ENCODE results near the gene TMEM178A.

The TMEM178A gene

DNA sequence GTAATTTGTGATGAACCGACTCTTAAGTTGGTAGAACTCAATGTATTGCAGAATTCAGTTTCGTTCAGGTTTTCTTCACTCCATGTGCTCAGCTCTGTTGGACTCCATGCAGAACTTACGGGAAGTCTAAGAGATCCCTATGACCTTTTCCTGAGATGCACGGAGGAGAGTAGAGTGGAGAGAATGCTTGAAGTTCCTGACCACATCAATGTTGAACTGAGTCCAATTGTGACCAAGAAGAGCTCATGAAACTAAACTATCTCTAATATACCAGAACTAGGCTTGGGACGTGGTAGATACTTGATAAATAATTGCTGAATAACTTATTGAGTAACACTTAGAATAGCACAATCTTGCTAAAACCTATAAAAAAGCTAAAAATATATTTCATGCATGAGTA, 47.2 kb downstream of the TMEM178A start:
- Histone ChIP-seq H3K9me3 (ENCODE audit: insufficient read depth, low read depth, low read length) (no peaks in the 10 kb centered on the region), H3K27ac (ENCODE audit: low read depth, low read length) (no peak overlapping the region), H3K4me3 (ENCODE audit: low read depth, low read length) (no peak overlapping the region), H4K12ac (ENCODE audit: low read depth, low read length) (no peak overlapping the region), H3K79me1 (ENCODE audit: low read length) (no peaks in the 10 kb centered on the region), H2AFZ (ENCODE audit: insufficient read depth, low read length, poor library complexity) (no peak overlapping the region), H2AK5ac (ENCODE audit: low read length) (no peak overlapping the region), H3K27me3 (ENCODE audit: insufficient read depth, low read length) (no peaks in the 10 kb centered on the region), H2BK12ac (ENCODE audit: low read length) (no peak overlapping the region), H3K9ac (ENCODE audit: low read length) (no peak overlapping the region), H3K23ac (ENCODE audit: low read length) (no peak overlapping the region), H3K36me3 (ENCODE audit: control insufficient read depth in 1 of 2, insufficient read depth in 2 of 2, low read length in 2 of 2) (no peaks in the 10 kb centered on the region), H3K79me2 (ENCODE audit: control insufficient read depth, insufficient read depth, low read length, poor library complexity) (no peaks in the 10 kb centered on the region), H3K4me2 (ENCODE audit: low read length) (no peak overlapping the region), H3K4ac (ENCODE audit: low read depth, low read length) (no peak overlapping the region), H4K91ac (ENCODE audit: low read depth, low read length) (no peak overlapping the region), H3K18ac (ENCODE audit: low read length) (no peak overlapping the region), H3K4me1 (ENCODE audit: control insufficient read depth in 1 of 2, insufficient read depth in 2 of 2, low read length in 2 of 2) (peaks cover 0 to 3% of the 10 kb centered on the region in 2 experiments), H3K14ac (ENCODE audit: low read length) (no peak overlapping the region), H4K8ac (ENCODE audit: low read depth, low read length) (no peak overlapping the region), H2BK5ac (ENCODE audit: low read depth, low read length, poor library complexity) (no peak overlapping the region), H2BK120ac (ENCODE audit: insufficient read depth, low read length, poor library complexity) (no peak overlapping the region)
- no CpG with 5 or more reads among the region's 5 CpGs for WGBS (ENCODE audit: extremely low coverage, insufficient coverage, insufficient read length)
- no peak for DNase-seq

DNA sequence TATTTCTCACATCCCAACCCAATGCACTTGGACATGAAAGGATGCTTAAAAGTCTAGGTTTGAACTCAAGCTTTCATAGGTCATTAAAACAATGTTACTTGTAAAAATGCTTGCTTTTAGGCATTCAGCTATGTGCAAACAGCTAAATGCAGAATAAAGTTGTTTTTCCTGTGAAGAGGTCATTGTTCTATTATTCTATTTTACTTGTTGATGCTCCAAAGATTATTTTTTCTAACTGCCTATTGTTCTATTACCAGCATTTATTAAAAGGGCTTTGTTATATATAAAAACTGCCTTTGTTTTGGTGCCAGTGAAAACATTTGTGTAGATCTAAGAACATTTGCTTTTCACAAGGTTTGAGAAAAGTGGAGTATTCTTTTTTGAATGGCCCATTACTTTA, 49.4 kb downstream of the TMEM178A start:
- Histone ChIP-seq H3K9ac (ENCODE audit: low read length) (no peak overlapping the region), H3K4me2 (ENCODE audit: low read length) (no peak overlapping the region)

DNA sequence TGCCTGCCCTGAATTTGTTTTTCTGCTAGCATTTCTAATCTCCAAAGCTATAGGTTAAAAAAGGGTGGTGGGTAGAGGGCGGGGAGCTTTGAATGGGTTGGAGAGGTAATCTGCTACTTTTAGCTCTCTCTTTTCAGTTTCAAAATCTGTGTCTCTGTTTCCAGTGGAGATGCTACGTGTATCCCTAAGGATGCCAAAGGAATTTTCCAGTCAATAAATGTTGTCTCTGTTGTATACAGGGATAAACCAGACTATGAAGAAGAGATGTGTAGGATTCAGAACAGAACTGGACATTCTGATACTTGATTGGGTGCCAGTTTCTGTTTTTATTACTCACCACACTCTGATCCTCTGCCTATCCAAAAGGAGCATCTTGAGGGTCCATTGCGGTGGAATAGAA, 50.1 kb downstream of the TMEM178A start:
- no peak overlapping the region for H4K8ac ChIP-seq (ENCODE audit: low read depth, low read length)
- H3K79me2 ChIP-seq (ENCODE audit: control insufficient read depth, insufficient read depth, low read length, poor library complexity): no peaks in the 10 kb centered on the region
- no peak overlapping the region for H3K18ac ChIP-seq (ENCODE audit: low read length)
- no peak overlapping the region for H2AFZ ChIP-seq (ENCODE audit: insufficient read depth, low read length, poor library complexity)
- no peaks in the 10 kb centered on the region for H3K79me1 ChIP-seq (ENCODE audit: low read length)
- peaks cover 0 to 2% of the 10 kb centered on the region in 2 experiments for H3K4me1 ChIP-seq (ENCODE audit: control insufficient read depth in 1 of 2, insufficient read depth in 2 of 2, low read length in 2 of 2)
- H3K27me3 ChIP-seq (ENCODE audit: insufficient read depth, low read length): no peaks in the 10 kb centered on the region
- DNase-seq: no peak
- no peak overlapping the region for H2BK120ac ChIP-seq (ENCODE audit: insufficient read depth, low read length, poor library complexity)
- H3K14ac ChIP-seq (ENCODE audit: low read length): no peak overlapping the region
- no peak overlapping the region for H4K91ac ChIP-seq (ENCODE audit: low read depth, low read length)
- no peaks in the 10 kb centered on the region for H3K9me3 ChIP-seq (ENCODE audit: insufficient read depth, low read depth, low read length)
- H3K36me3 ChIP-seq (ENCODE audit: control insufficient read depth in 1 of 2, insufficient read depth in 2 of 2, low read length in 2 of 2): no peaks in the 10 kb centered on the region
- H3K4me2 ChIP-seq (ENCODE audit: low read length): no peak overlapping the region
- WGBS (ENCODE audit: extremely low coverage, insufficient coverage, insufficient read length): no CpG with 5 or more reads among the region's 3 CpGs
- no peak overlapping the region for H3K4ac ChIP-seq (ENCODE audit: low read depth, low read length)
- H2BK5ac ChIP-seq (ENCODE audit: low read depth, low read length, poor library complexity): no peak overlapping the region
- no peak overlapping the region for H3K27ac ChIP-seq (ENCODE audit: low read depth, low read length)
- no peak overlapping the region for H3K23ac ChIP-seq (ENCODE audit: low read length)
- H3K9ac ChIP-seq (ENCODE audit: low read length): no peak overlapping the region
- H4K12ac ChIP-seq (ENCODE audit: low read depth, low read length): no peak overlapping the region
- no peak overlapping the region for H3K4me3 ChIP-seq (ENCODE audit: low read depth, low read length)
- no peak overlapping the region for H2AK5ac ChIP-seq (ENCODE audit: low read length)
- no peak overlapping the region for H2BK12ac ChIP-seq (ENCODE audit: low read length)

More for the DNA sequence above, 49.4 kb downstream of the TMEM178A start:
- no peak overlapping the region for H3K27ac ChIP-seq (ENCODE audit: low read depth, low read length)
- no peaks in the 10 kb centered on the region for H3K36me3 ChIP-seq (ENCODE audit: control insufficient read depth in 1 of 2, insufficient read depth in 2 of 2, low read length in 2 of 2)
- no peaks in the 10 kb centered on the region for H3K9me3 ChIP-seq (ENCODE audit: insufficient read depth, low read depth, low read length)
- H2BK120ac ChIP-seq (ENCODE audit: insufficient read depth, low read length, poor library complexity): no peak overlapping the region
- no peak overlapping the region for H3K4me3 ChIP-seq (ENCODE audit: low read depth, low read length)
- no peak overlapping the region for H3K23ac ChIP-seq (ENCODE audit: low read length)
- no peak overlapping the region for H3K18ac ChIP-seq (ENCODE audit: low read length)
- H3K4me1 ChIP-seq (ENCODE audit: control insufficient read depth in 1 of 2, insufficient read depth in 2 of 2, low read length in 2 of 2): peaks cover 0 to 3% of the 10 kb centered on the region in 2 experiments
- no peak overlapping the region for H3K4ac ChIP-seq (ENCODE audit: low read depth, low read length)
- H3K27me3 ChIP-seq (ENCODE audit: insufficient read depth, low read length): no peaks in the 10 kb centered on the region
- H2AFZ ChIP-seq (ENCODE audit: insufficient read depth, low read length, poor library complexity): no peak overlapping the region
- no peak overlapping the region for H2BK5ac ChIP-seq (ENCODE audit: low read depth, low read length, poor library complexity)
- no peak overlapping the region for H2BK12ac ChIP-seq (ENCODE audit: low read length)
- no peaks in the 10 kb centered on the region for H3K79me1 ChIP-seq (ENCODE audit: low read length)
- no peak overlapping the region for H4K91ac ChIP-seq (ENCODE audit: low read depth, low read length)
- DNase-seq: no peak
- no peak overlapping the region for H4K8ac ChIP-seq (ENCODE audit: low read depth, low read length)
- no peak overlapping the region for H4K12ac ChIP-seq (ENCODE audit: low read depth, low read length)
- no peak overlapping the region for H3K14ac ChIP-seq (ENCODE audit: low read length)
- H3K79me2 ChIP-seq (ENCODE audit: control insufficient read depth, insufficient read depth, low read length, poor library complexity): no peaks in the 10 kb centered on the region
- no peak overlapping the region for H2AK5ac ChIP-seq (ENCODE audit: low read length)

DNA sequence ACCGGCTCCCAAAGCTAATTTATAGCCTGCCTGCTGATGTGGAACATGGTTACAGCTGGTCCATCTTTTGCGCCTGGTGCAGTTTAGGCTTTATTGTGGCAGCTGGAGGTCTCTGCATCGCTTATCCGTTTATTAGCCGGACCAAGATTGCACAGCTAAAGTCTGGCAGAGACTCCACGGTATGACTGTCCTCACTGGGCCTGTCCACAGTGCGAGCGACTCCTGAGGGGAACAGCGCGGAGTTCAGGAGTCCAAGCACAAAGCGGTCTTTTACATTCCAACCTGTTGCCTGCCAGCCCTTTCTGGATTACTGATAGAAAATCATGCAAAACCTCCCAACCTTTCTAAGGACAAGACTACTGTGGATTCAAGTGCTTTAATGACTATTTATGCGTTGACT, 51.4 kb downstream of the TMEM178A start:
- no CpG with 5 or more reads among the region's 12 CpGs for WGBS (ENCODE audit: extremely low coverage, insufficient coverage, insufficient read length)
- no peak overlapping the region for H3K23ac ChIP-seq (ENCODE audit: low read length)
- no peak for DNase-seq

More for the DNA sequence above, 51.4 kb downstream of the TMEM178A start:
- no peaks in the 10 kb centered on the region for H3K79me1 ChIP-seq (ENCODE audit: low read length)
- no peak overlapping the region for H2AFZ ChIP-seq (ENCODE audit: insufficient read depth, low read length, poor library complexity)
- H3K9ac ChIP-seq (ENCODE audit: low read length): no peak overlapping the region
- H3K14ac ChIP-seq (ENCODE audit: low read length): no peak overlapping the region
- H4K12ac ChIP-seq (ENCODE audit: low read depth, low read length): no peak overlapping the region
- no peak overlapping the region for H3K4me2 ChIP-seq (ENCODE audit: low read length)
- no peak overlapping the region for H3K4me3 ChIP-seq (ENCODE audit: low read depth, low read length)
- H3K18ac ChIP-seq (ENCODE audit: low read length): no peak overlapping the region
- no peak overlapping the region for H2BK12ac ChIP-seq (ENCODE audit: low read length)
- H2BK120ac ChIP-seq (ENCODE audit: insufficient read depth, low read length, poor library complexity): no peak overlapping the region
- no peak overlapping the region for H2AK5ac ChIP-seq (ENCODE audit: low read length)
- no peaks in the 10 kb centered on the region for H3K9me3 ChIP-seq (ENCODE audit: insufficient read depth, low read depth, low read length)
- no peaks in the 10 kb centered on the region for H3K36me3 ChIP-seq (ENCODE audit: control insufficient read depth in 1 of 2, insufficient read depth in 2 of 2, low read length in 2 of 2)
- H2BK5ac ChIP-seq (ENCODE audit: low read depth, low read length, poor library complexity): no peak overlapping the region
- no peak overlapping the region for H4K91ac ChIP-seq (ENCODE audit: low read depth, low read length)
- no peak overlapping the region for H3K4ac ChIP-seq (ENCODE audit: low read depth, low read length)
- H3K27ac ChIP-seq (ENCODE audit: low read depth, low read length): no peak overlapping the region
- H3K27me3 ChIP-seq (ENCODE audit: insufficient read depth, low read length): no peaks in the 10 kb centered on the region
- H3K4me1 ChIP-seq (ENCODE audit: control insufficient read depth in 1 of 2, insufficient read depth in 2 of 2, low read length in 2 of 2): no peaks in the 10 kb centered on the region
- no peak overlapping the region for H4K8ac ChIP-seq (ENCODE audit: low read depth, low read length)
- no peaks in the 10 kb centered on the region for H3K79me2 ChIP-seq (ENCODE audit: control insufficient read depth, insufficient read depth, low read length, poor library complexity)
